Natural killer cell (primary cell): ENCODE data around the gene BPHL. TPM values are rescaled to one million over a fixed set of nuclear protein-coding genes. Genes with fewer than 3 reads are reported as not detected.

ENCODE experiments used
- ATAC-seq, 3 donors: fragments of 150-1000 bp in 2 of 3; fragments of 200-7000 bp in 1 of 3; cut with Tn5 transposase; 1 replicate in 1 of 3; 2 replicates in 2 of 3; pipeline ENCODE4 v1.10.0; 2021; ENCODE audit warnings: mild to moderate bottlenecking in 2 of 3, moderate library complexity in 2 of 3
- DNase-seq, 2 donors: peaks; one replicate each; pipeline versions ENCODE4 v3.0.0 to v3.0.0-alpha.2; 2013 to 2021; ENCODE audit warnings: mixed read lengths in 1 of 2
- H3K27ac ChIP-seq: one replicate; pipeline ENCODE4 v1.5.1; 2013; ENCODE audit warnings: mild to moderate bottlenecking, low read length
- H3K27me3 ChIP-seq: one replicate; pipeline ENCODE4 v1.6.1; 2013; ENCODE audit warnings: low read length; ENCODE audit not compliant: control insufficient read depth, insufficient read depth
- H3K36me3 ChIP-seq: one replicate; pipeline ENCODE4 v1.6.1; 2013; ENCODE audit warnings: low read length; ENCODE audit not compliant: control insufficient read depth, insufficient read depth
- H3K4me1 ChIP-seq: one replicate; pipeline ENCODE4 v1.6.1; 2013; ENCODE audit warnings: low read length; ENCODE audit not compliant: control insufficient read depth, insufficient read depth
- H3K4me3 ChIP-seq: one replicate; pipeline ENCODE4 v1.5.1; 2013; ENCODE audit warnings: low read length
- H3K9me3 ChIP-seq: one replicate; pipeline ENCODE4 v1.6.1; 2013; ENCODE audit warnings: low read length; ENCODE audit not compliant: control insufficient read depth, insufficient read depth
- H3K27ac Mint-ChIP-seq, 2 donors: one replicate each; pipeline ENCODE4 v1.8.0; 2022; ENCODE audit warnings: mild to moderate bottlenecking in 2 of 2, mixed read lengths in 2 of 2, moderate library complexity in 1 of 2
- H3K27me3 Mint-ChIP-seq, 2 donors: one replicate each; pipeline ENCODE4 v1.8.0; 2022; ENCODE audit warnings: low read depth in 2 of 2, mixed read lengths in 2 of 2
- H3K36me3 Mint-ChIP-seq: one replicate; pipeline ENCODE4 v1.8.0; 2022; ENCODE audit warnings: mixed read lengths
- H3K4me1 Mint-ChIP-seq, 2 donors: one replicate each; pipeline ENCODE4 v1.8.0; 2022; ENCODE audit warnings: mixed read lengths in 2 of 2
- H3K4me3 Mint-ChIP-seq: one replicate; pipeline ENCODE4 v1.8.0; 2022; ENCODE audit warnings: mild to moderate bottlenecking, moderate library complexity, mixed read lengths
- H3K9me3 Mint-ChIP-seq, 2 donors: one replicate each; pipeline ENCODE4 v1.8.0; 2022; ENCODE audit warnings: mixed read lengths in 2 of 2
- CTCF ChIP-seq: fragments of 200-600 bp; IDR thresholded peaks from one replicate; pipeline ENCODE4 v1.8.0; 2022; ENCODE audit warnings: antibody characterized with exemption
- WGBS: methylation state at CpG from one replicate; pipeline ENCODE4 v1.1.7; 2013; ENCODE audit warnings: missing lambda C conversion rate; ENCODE audit not compliant: insufficient coverage; 5-methylcytosine and 5-hydroxymethylcytosine counted together
- intact Hi-C: fragments of 100-400 bp; cut with micrococcal nuclease; formaldehyde crosslinking; loops from one replicate; pipeline ENCODE4 v1.14.2; 2022
- total RNA-seq, 4 donors: library from RNA; stranded (reverse); fragments of 120-200 nt in 1 of 4; gene quantifications; one replicate each; pipeline versions ENCODE4 v1.2.3 to v1.2.4, GENCODE V29; 2013 to 2022

BPHL gene
- total RNA-seq, 3 donors from 2014 or later (not counting 1 experiment from before 2014, with no cell fraction given): 2.9 to 5.9 (median 5.7) TPM

- Mint-ChIP-seq H3K4me1 (no peaks in the 10 kb centered on the region), H3K27me3 (peaks cover 28 to 38% of the 10 kb centered on the region in 2 donors), H3K27ac (no peak overlapping the region), H3K4me3 (no peak overlapping the region), H3K36me3 (peaks cover 8% of the 10 kb centered on the region), H3K9me3 (no peaks in the 10 kb centered on the region)
- intact Hi-C loops: no loop called here
- H3K36me3 ChIP-seq: no peaks in the 10 kb centered on the region
- H3K9me3 ChIP-seq: no peaks in the 10 kb centered on the region
- no peaks in the 10 kb centered on the region for H3K4me1 ChIP-seq
- H3K27me3 ChIP-seq: peaks cover 3% of the 10 kb centered on the region
- 94% methylated on average over 1 of the region's 2 CpGs for WGBS
- H3K27ac ChIP-seq: no peak overlapping the region
- ATAC-seq: no peak
- no peak overlapping the region for H3K4me3 ChIP-seq
- no peak for TF ChIP-seq CTCF
- no peak for DNase-seq
Measured at GRCh38 chr6:3201388-3201787, 82.9 kb downstream of the BPHL start.

Other genes starting within 250 kb of the BPHL start
- 10 to 100 TPM; 34.9 to 54.3 (median 47.3) TPM for gene SERPINB9, start 215.4 kb upstream of the BPHL start, total RNA-seq
- gene SERPINB6, start 147.1 kb upstream of the BPHL start, total RNA-seq: 100 to 1,000 TPM; 120 to 135 (median 129) TPM
- 10 to 100 TPM; 13.1 to 21.7 (median 16.2) TPM for gene NQO2, start 118.8 kb upstream of the BPHL start, total RNA-seq
- 10 to 100 TPM; 30.9 to 44.8 (median 34.5) TPM for gene RIPK1, start 50.2 kb upstream of the BPHL start, total RNA-seq
- 10 to 100 TPM in 2 of 3 donors, 1 to 10 TPM in 1; 9.2 to 13.2 (median 11.4) TPM for gene TUBB2A, start 38.8 kb downstream of the BPHL start, total RNA-seq
- under 1 TPM in 2 of 3 donors, not detected in 1; 0.66 to 0.75 TPM for gene TUBB2B, start 108.9 kb downstream of the BPHL start, total RNA-seq
- 10 to 100 TPM in 2 of 3 donors, 1 to 10 TPM in 1; 8.3 to 15.3 (median 11.3) TPM for gene PSMG4, start 140.2 kb downstream of the BPHL start, total RNA-seq